Measurements from ENCODE around the gene MMP20. TPM values are rescaled to one million over a fixed set of nuclear protein-coding genes. Genes with fewer than 3 reads are reported as not detected.

Gene MMP20
- total and polyA plus RNA-seq, 2 experiments from 2014 or later, result not detected

DNA sequence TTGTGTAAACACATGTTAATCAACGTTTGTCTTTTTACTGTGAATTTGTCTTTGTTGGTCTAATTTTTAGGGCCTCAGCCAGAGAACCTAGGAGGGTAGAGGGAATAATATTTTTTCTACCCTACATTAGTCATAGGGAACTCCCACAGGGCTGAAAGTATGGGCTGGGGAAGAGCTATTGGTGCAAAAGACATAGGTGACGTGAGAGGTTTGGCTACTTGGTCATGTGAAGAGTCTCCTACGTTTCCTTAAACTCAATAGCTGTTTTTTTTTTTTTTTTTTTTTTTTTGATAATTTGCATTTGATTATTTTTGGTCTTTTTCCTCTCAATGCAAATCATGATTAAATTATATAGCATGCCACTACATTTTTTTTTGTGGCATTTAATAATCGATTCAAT, 78.7 kb downstream of the MMP20 start:
- Histone ChIP-seq H3K9ac (no peak overlapping the region), H3K27ac (no peak overlapping the region), H2AFZ (no peak overlapping the region), H3K79me2 (ENCODE audit: insufficient read depth) (no peaks in the 10 kb centered on the region), H3K4me3 (no peak overlapping the region), H4K20me1 (ENCODE audit: insufficient read depth) (no peaks in the 10 kb centered on the region), H3K4me2 (ENCODE audit: unreplicated experiment) (no peak overlapping the region), H3K27me3 (replicated peaks; ENCODE audit: insufficient read depth) (peaks cover 3% of the 10 kb centered on the region; the same call in 1 of the 2 replicates), H3K4me1 (ENCODE audit: insufficient read depth) (no peaks in the 10 kb centered on the region), H3F3A (ENCODE audit: insufficient read depth) (no peaks in the 10 kb centered on the region), H3K9me3 (ENCODE audit: low read depth) (no peaks in the 10 kb centered on the region), H3K36me3 (ENCODE audit: low read depth) (no peaks in the 10 kb centered on the region), H3K9me2 (ENCODE audit: insufficient read depth) (no peaks in the 10 kb centered on the region)
- no peak for TF ChIP-seq EZH2phosphoT487 (IDR thresholded peaks at IDR 0.05; ENCODE audit: insufficient read depth, low read depth)
- no peak for TF ChIP-seq EZH2 (IDR thresholded peaks at IDR 0.05; ENCODE audit: insufficient read depth, poor library complexity, severe bottlenecking)
- in situ Hi-C loops (cut with MboI), result no loop called here
- DNase-seq, result no peak
- WGBS, 2 experiments (ENCODE audit: low coverage in 1 of 2, low lambda C conversion rate in 2 of 2, missing lambda C conversion rate in 2 of 2), result 61 to 68% methylated on average over 4 of the region's 4 CpGs

DNA sequence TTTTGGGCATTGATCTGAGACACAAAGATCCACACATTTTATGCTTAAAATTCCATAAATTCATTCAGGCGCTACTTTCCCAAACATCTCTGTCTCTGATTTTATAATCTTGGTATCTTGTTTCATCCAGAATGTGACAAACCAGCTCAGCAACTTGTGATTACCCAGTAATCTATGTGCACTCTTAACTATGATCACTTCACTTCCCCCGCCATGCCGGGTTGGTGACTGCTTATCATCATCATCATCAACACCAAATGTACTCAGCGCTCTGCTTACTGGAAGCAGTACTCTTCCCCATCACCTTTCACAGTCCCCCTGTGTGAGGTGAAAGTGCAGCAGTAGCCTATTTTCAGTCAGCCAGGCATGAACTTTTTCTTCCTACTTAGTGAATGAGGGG, 79.4 kb downstream of the MMP20 start:
- WGBS, 2 experiments (ENCODE audit: low coverage in 1 of 2, low lambda C conversion rate in 2 of 2, missing lambda C conversion rate in 2 of 2), result 59 to 61% methylated on average over 4 of the region's 4 CpGs
- Histone ChIP-seq H3F3A (ENCODE audit: insufficient read depth) (no peaks in the 10 kb centered on the region), H3K79me2 (ENCODE audit: insufficient read depth) (no peaks in the 10 kb centered on the region), H4K20me1 (ENCODE audit: insufficient read depth) (no peaks in the 10 kb centered on the region), H3K36me3 (ENCODE audit: low read depth) (no peaks in the 10 kb centered on the region), H3K27me3 (replicated peaks; ENCODE audit: insufficient read depth) (peaks cover 3% of the 10 kb centered on the region; the same call in 1 of the 2 replicates), H3K4me3 (no peak overlapping the region), H3K9me2 (ENCODE audit: insufficient read depth) (no peaks in the 10 kb centered on the region), H3K4me2 (ENCODE audit: unreplicated experiment) (no peak overlapping the region), H2AFZ (no peak overlapping the region), H3K4me1 (ENCODE audit: insufficient read depth) (no peaks in the 10 kb centered on the region), H3K9me3 (ENCODE audit: low read depth) (no peaks in the 10 kb centered on the region), H3K27ac (no peak overlapping the region), H3K9ac (no peak overlapping the region)
- in situ Hi-C loops (cut with MboI), result no loop called here
- TF ChIP-seq EZH2phosphoT487 (IDR thresholded peaks at IDR 0.05; ENCODE audit: insufficient read depth, low read depth) (no peak), EZH2 (IDR thresholded peaks at IDR 0.05; ENCODE audit: insufficient read depth, poor library complexity, severe bottlenecking) (no peak)
- DNase-seq, result no peak

DNA sequence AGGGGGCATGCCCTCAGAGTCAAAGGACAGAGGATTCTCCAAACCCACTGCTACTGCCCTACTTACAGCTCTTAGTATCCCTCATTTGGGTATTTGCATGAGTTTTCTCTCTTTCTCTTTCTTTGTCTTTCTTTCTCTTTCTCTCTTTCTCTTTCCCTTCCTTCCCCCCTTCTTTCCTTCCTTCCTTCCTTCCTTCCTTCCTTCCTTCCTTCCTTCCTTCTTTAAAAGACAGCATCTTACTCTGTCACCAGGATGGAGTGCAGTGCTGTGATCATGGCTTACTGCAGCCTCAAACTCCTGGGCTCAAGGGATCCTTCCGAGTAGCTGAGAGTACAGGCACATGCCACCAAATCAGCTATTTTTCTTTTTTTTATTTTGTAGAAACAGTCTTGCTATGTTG, 80.5 kb downstream of the MMP20 start:
- no peaks in the 10 kb centered on the region for H3K79me2 ChIP-seq (ENCODE audit: insufficient read depth)
- TF ChIP-seq EZH2phosphoT487 (IDR thresholded peaks at IDR 0.05; ENCODE audit: insufficient read depth, low read depth) (no peak), EZH2 (IDR thresholded peaks at IDR 0.05; ENCODE audit: insufficient read depth, poor library complexity, severe bottlenecking) (no peak)
- no peaks in the 10 kb centered on the region for H3K36me3 ChIP-seq (ENCODE audit: low read depth)
- 41 to 55% methylated on average over 1 of the region's 1 CpG for WGBS, 2 experiments (ENCODE audit: low coverage in 1 of 2, low lambda C conversion rate in 2 of 2, missing lambda C conversion rate in 2 of 2)
- no peaks in the 10 kb centered on the region for H3K4me1 ChIP-seq (ENCODE audit: insufficient read depth)
- H3K27ac ChIP-seq, result no peak overlapping the region
- H3K9me3 ChIP-seq (ENCODE audit: low read depth), result no peaks in the 10 kb centered on the region
- no peak for DNase-seq
- peaks cover 5% of the 10 kb centered on the region; the same call in 1 of the 2 replicates for H3K27me3 ChIP-seq (replicated peaks; ENCODE audit: insufficient read depth)
- H3K4me2 ChIP-seq (ENCODE audit: unreplicated experiment), result no peak overlapping the region
- no peaks in the 10 kb centered on the region for H3F3A ChIP-seq (ENCODE audit: insufficient read depth)
- no peak overlapping the region for H3K9ac ChIP-seq
- no peak overlapping the region for H2AFZ ChIP-seq
- in situ Hi-C loops (cut with MboI), result no loop called here
- no peaks in the 10 kb centered on the region for H4K20me1 ChIP-seq (ENCODE audit: insufficient read depth)
- no peak overlapping the region for H3K4me3 ChIP-seq
- H3K9me2 ChIP-seq (ENCODE audit: insufficient read depth), result no peaks in the 10 kb centered on the region

DNA sequence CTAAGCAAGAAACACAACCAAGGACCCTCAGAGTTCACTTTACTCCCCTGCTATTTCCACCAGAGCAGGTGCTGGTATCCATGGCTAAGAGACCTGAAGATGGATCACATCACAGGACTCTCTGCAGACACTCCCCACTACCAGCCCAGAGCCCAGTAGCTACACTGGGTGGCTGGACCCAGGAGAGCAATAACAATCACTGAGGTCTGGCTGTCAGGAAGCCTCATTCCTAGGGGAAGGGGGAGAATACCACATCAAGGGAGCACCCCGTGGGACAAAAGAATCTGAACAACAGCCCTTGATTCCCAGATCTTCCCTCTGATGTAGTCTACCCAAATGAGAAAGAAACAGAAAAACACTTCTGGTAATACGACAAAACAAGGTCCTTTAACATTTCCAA, 85.6 kb downstream of the MMP20 start:
- H3K9me3 ChIP-seq (ENCODE audit: low read depth), result no peaks in the 10 kb centered on the region
- no peaks in the 10 kb centered on the region for H3F3A ChIP-seq (ENCODE audit: insufficient read depth)
- peaks cover 31% of the 10 kb centered on the region for H3K27me3 ChIP-seq (replicated peaks; ENCODE audit: insufficient read depth)
- no peak for TF ChIP-seq EZH2phosphoT487 (IDR thresholded peaks at IDR 0.05; ENCODE audit: insufficient read depth, low read depth)
- TF ChIP-seq EZH2 (IDR thresholded peaks at IDR 0.05; ENCODE audit: insufficient read depth, poor library complexity, severe bottlenecking), result no peak
- no peaks in the 10 kb centered on the region for H3K79me2 ChIP-seq (ENCODE audit: insufficient read depth)
- H2AFZ ChIP-seq, result no peak overlapping the region
- H3K36me3 ChIP-seq (ENCODE audit: low read depth), result no peaks in the 10 kb centered on the region
- H3K9me2 ChIP-seq (ENCODE audit: insufficient read depth), result no peaks in the 10 kb centered on the region
- H3K4me1 ChIP-seq (ENCODE audit: insufficient read depth), result no peaks in the 10 kb centered on the region
- in situ Hi-C loops (cut with MboI), result no loop called here
- H4K20me1 ChIP-seq (ENCODE audit: insufficient read depth), result no peaks in the 10 kb centered on the region
- H3K9ac ChIP-seq, result no peak overlapping the region
- DNase-seq, result no peak
- no peak overlapping the region for H3K27ac ChIP-seq
- no peak overlapping the region for H3K4me3 ChIP-seq
- no peak overlapping the region for H3K4me2 ChIP-seq (ENCODE audit: unreplicated experiment)
- WGBS, 2 experiments (ENCODE audit: low coverage in 1 of 2, low lambda C conversion rate in 2 of 2, missing lambda C conversion rate in 2 of 2), result 32 to 45% methylated on average over 2 of the region's 2 CpGs

DNA sequence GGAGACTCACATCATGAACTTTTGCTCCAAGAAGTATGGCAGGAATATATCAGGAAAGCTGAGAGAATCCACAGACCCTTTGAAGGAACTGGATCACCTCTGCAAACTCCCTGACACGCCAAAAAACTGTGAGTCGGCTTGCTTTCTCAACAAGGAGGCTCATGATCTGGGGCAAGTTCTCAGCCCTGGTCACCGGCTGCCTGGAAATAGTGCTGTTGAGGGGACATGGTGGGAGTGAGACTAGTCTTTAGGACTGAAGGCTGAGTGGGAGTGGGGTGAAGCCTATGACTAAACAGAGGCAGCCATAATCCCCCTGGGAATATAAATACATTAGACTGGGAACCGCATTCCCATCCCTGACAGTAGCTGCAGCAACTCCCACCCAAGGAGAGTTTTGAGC, 86.2 kb downstream of the MMP20 start:
- WGBS, 2 experiments (ENCODE audit: low coverage in 1 of 2, low lambda C conversion rate in 2 of 2, missing lambda C conversion rate in 2 of 2), result 79 to 82% methylated on average over 4 of the region's 4 CpGs
- Histone ChIP-seq H4K20me1 (ENCODE audit: insufficient read depth) (no peaks in the 10 kb centered on the region), H3F3A (ENCODE audit: insufficient read depth) (no peaks in the 10 kb centered on the region), H3K27me3 (replicated peaks; ENCODE audit: insufficient read depth) (peaks cover 31% of the 10 kb centered on the region), H3K4me2 (ENCODE audit: unreplicated experiment) (no peak overlapping the region), H2AFZ (no peak overlapping the region), H3K4me1 (ENCODE audit: insufficient read depth) (no peaks in the 10 kb centered on the region), H3K9me3 (ENCODE audit: low read depth) (no peaks in the 10 kb centered on the region), H3K9me2 (ENCODE audit: insufficient read depth) (no peaks in the 10 kb centered on the region), H3K79me2 (ENCODE audit: insufficient read depth) (no peaks in the 10 kb centered on the region), H3K4me3 (no peak overlapping the region), H3K9ac (no peak overlapping the region), H3K36me3 (ENCODE audit: low read depth) (no peaks in the 10 kb centered on the region), H3K27ac (no peak overlapping the region)
- TF ChIP-seq EZH2 (IDR thresholded peaks at IDR 0.05; ENCODE audit: insufficient read depth, poor library complexity, severe bottlenecking), result no peak
- TF ChIP-seq EZH2phosphoT487 (IDR thresholded peaks at IDR 0.05; ENCODE audit: insufficient read depth, low read depth), result no peak
- DNase-seq, result no peak
- in situ Hi-C loops (cut with MboI), result no loop called here
